Uterus (tissue), 2 donors: ENCODE data around the gene C14orf119.

Experiments used
- CTCF ChIP-seq, 4 experiments: fragments of 200-600 bp in 2 of 4; fragments of 450-650 bp in 2 of 4; sonication (generic) in 2 of 4; IDR thresholded peaks; one replicate each; pipeline ENCODE4 v1.5.1; 2016 to 2019; ENCODE audit warnings: antibody characterized with exemption in 4 of 4, mild to moderate bottlenecking in 2 of 4, moderate library complexity in 1 of 4
- POLR2A ChIP-seq, 2 donors: fragments of 450-650 bp; IDR thresholded peaks; one replicate each; pipeline ENCODE4 v1.6.1; 2016; ENCODE audit warnings: antibody characterized with exemption in 2 of 2, mild to moderate bottlenecking in 1 of 2, moderate library complexity in 1 of 2

- no peak for TF ChIP-seq CTCF (IDR thresholded peaks at IDR 0.05)
- TF ChIP-seq POLR2A (IDR thresholded peaks at IDR 0.05), result no peak
These were observed 47.3 kb upstream of the C14orf119 start for GRCh38 chr14:23047751-23048693.
